RPMI8226 (cell line): ENCODE measurements around the gene CD22.
"Not testable (repeated sequence)": the region's sequence is repeated elsewhere in the genome, so short reads cannot be mapped to it uniquely, and the experiment has no call there.

Experiments
- DNase-seq: peaks from one replicate; pipeline ENCODE4 v3.0.0-alpha.2; 2015

Gene CD22

DNA sequence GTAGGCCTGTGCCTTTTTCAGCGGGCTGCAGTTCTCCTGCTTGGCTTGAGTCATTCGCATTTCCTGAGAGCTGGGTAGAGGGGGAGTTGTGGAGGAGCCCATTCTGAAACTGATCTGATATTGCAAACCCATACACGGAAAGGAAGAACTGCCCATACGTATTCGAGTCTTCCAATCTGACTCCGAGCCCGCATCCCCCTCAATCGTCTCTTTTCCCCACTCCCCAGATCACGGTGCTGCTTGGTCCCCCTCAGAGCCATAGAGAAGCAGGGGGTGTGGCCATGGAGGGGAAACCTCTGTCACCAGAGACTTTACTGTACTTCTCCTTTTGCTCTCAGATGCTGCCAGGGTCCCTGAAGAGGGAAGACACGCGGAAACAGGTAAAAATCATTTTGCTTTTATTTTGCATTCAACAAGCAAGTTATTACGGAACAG, at the start of gene CD22:
Gene CD22, plus strand, starts transcription at position 337 of the 435 bp plus-strand sequence. CDS start 2,854 bp downstream, outside the sequence.
- DNase-seq: no peak

DNA sequence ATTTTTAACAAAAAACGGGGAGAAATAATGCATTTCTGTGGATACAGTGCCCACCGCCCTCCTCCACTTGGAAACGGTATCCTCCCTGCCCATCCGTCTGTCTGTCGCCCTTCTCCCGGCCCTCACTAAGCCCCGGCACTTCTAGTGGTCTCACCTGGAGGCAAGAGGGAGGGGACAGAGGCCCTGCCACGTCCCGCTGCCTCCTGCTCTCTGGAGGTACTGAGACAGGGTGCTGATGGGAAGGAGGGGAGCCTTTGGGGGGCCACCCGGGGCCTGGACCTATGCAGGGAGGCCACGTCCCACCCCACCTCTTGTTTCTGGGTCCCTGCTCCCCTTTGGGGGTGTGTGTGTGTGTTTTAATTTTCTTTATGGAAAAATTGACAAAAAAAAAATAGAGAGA, 49.6 kb upstream of the CD22 start:
- no peak for DNase-seq

DNA sequence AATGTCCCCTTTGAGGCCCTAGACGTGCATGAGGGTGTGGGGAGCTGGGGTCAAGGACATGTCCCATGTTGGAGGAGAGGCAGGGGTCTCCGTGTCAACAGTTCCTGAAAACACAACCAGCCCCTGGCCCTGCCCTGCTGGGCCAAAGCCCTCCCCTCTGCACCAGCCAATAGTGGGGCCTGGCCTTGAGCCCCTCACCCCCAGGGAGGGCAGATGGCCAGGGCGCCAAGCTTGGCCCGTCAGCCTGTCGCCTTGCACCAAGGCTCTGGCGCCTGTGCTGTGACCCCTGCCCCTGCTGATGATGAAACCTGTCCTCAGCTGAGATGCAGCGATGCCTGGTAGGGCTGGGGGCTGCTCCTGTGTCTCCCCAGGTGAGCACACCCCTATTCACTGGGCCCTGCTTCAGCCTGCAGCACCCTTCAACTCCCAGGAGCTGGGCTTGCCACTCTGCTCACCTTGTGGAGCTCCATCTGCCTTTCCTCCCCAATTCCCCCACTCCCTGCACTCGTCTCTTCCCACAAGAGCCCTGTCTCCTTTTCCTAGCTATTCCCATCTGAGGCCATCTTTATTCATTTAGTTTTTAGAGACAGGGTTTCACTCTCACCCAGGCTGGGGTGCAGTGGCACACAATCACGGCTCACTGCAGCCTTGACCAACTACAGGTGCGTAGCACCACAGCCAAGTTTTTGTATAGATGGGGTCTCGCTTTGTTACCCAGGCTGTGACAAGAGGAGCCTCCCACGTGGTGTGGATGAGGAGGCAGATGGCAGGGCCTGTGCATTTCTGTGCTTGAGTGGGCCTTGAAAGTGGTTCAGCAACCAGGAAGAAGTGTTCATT, 48.8 kb upstream of the CD22 start:
- no peak for DNase-seq

DNA sequence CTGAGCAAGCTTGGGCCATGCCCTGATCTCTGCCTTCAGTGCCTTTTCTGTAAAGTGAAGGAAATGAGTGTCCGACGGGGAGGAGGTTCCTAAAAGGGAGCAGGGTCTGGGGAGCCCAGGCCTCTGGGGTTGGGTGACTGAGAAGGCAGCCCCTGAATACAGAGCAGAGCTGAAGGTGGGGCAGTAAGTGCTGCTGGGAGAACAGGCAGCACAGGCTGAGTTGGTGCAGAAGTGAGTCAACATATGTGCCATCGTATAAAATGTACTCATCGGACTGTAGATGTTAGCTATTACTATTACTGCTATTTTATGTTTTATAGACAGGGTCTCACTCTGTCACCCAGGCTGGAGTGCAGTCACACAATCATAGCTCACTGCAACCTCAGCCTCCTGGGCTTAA, 47.7 kb upstream of the CD22 start:
- no peak for DNase-seq

DNA sequence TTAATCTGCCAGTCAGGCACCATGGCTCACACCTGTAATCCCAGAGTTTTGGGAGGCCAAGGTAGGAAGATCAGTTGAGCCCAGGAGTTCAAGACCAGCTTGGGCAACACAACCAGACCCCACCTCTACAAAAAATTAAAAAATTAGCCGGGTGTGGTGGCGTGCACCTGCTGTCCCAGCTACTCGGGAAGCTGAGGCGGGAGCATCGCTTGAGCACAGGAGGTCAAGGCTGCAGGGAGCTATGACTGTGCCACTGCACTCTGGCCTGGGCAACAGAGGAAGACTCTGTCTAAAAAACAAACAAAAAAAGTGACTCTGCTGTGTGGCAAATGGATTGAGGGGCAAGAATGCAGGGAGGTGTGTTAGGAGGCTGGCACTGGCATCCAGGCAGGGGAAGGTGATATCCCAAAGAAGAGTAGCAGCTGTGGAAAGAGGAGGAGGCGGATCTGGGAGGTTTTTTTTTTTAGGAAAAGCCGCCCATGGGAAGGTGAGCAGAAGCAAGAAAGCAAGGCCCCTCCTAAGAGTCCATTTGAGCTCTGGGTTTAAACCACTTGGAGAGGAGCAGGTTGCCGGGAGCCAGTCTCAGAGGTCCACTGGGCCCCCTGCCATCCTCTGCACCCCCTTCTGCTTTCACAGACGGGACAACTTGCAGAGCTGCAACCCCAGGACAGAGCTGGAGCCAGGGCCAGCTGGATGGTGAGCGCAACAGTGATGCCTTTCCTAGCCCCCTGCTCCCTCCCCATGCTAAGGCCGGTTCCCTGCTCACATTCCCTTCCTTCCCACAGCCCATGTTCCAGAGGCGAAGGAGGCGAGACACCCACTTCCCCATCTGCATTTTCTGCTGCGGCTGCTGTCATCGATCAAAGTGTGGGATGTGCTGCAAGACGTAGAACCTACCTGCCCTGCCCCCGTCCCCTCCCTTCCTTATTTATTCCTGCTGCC, 44.6 kb upstream of the CD22 start:
- no peak for DNase-seq

DNA sequence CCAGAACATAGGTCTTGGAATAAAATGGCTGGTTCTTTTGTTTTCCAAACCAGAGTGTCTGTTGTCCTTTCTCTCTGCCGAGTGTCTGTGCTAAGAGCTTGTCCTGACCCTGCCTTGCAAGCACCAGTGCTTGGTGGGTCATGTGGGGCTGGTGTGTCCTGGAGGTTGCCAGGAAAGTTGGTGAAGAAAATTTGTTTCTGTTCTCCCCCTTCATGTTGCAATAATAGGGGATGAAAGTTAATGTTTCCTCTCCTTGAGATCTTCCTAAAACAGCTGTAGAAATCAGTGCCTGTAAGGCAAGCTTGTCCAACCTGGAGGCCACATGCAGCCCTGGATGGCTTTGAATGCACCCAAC, 43.9 kb upstream of the CD22 start:
- no peak for DNase-seq

DNA sequence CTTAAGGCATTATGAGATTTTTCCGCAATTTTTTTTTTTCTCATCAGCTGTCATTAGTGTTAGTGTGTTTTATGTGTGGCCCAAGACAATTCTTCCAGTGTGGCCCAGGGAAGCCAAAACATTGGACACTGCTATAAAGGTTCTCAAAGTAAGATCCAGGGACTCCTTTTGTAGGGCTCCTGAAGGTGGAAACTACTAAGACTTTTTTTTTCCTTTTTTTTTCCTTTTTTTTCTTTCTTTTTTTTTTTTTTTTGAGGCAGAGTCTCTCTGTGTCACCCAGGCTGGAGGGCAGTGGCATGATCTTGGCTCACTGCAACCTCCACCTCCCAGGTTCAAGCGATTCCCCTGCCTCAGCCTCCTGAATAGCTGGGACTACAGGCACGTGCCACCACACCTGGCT, 43.5 kb upstream of the CD22 start:
- DNase-seq: not testable (repeated sequence)

DNA sequence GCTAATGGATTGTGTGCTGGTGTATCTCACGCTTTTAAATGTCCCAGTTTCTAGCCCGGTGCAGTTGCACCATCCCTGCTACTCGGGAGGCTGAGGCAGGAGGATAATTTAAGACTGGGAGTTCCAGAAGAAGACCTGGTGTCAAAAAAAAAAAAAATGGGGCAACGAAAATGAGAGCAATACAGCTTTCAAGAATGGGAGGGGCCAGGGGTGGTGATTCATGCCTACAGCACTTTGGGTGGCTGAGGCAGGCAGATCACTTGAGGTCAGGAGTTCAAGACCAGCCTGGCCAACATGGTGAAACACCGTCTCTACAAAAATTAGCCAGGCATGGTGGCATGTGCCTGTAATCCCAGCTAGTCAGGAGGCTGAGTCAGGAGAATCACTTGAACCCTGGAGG, 42.9 kb upstream of the CD22 start:
- DNase-seq: peak; percentile 32

DNA sequence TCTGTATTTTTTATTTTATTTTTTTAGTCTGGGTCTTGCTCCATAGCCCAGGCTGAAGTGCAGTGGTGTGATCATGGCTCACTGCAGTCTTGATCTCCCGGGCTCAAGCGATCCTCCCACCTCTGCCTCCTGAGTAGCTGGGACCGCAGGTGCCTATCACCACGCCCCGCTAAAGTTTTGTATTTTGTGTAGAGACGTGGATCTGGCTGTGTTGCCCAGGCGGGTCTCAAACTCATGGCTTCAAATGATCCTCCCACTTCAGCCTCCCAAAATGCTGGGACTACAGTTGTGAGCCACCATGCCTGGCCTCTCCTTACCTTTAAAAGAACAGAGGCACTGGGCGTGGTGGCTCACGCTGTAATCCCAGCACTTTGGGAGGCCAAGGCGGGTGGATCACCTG, 41.3 kb upstream of the CD22 start:
- no peak for DNase-seq

DNA sequence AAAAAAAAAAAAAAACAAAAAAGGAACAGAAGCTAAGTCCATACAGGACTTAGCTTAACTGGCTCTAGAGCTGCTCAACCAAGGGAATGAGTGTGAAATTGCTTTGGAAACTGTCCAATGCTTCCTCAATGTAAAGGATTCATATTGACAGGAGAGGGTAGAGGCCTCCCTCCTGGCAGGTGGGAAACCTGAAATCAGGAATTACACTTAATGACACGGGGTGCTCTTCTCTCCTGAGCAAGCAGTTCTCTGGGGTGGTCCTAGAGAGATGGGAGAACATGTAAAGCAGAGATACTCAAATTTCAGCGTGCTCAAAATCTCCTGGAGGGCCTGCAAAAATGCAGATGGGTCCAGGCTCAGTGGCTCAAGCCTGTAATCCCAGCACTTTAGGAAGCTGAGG, 40.7 kb upstream of the CD22 start:
- DNase-seq: no peak

DNA sequence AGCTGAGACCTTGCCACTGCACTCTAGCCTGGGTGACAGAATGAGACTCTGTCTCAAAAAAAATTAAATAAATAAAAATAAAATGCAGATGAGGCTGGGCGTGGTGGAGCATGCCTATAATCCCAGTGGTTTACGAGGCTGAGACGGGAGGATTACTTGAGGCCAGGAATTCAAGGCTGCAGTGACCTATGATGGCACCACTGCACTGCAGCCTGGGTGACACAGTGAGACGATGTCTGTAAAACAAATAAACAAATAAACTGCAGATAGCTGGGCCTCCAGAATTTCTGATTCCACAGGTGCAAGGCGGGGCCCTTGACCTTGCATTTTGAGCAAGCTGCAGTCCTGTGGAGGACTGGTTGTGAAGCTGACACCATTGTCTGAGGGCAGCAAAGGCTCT, 40.1 kb upstream of the CD22 start:
- DNase-seq: no peak

DNA sequence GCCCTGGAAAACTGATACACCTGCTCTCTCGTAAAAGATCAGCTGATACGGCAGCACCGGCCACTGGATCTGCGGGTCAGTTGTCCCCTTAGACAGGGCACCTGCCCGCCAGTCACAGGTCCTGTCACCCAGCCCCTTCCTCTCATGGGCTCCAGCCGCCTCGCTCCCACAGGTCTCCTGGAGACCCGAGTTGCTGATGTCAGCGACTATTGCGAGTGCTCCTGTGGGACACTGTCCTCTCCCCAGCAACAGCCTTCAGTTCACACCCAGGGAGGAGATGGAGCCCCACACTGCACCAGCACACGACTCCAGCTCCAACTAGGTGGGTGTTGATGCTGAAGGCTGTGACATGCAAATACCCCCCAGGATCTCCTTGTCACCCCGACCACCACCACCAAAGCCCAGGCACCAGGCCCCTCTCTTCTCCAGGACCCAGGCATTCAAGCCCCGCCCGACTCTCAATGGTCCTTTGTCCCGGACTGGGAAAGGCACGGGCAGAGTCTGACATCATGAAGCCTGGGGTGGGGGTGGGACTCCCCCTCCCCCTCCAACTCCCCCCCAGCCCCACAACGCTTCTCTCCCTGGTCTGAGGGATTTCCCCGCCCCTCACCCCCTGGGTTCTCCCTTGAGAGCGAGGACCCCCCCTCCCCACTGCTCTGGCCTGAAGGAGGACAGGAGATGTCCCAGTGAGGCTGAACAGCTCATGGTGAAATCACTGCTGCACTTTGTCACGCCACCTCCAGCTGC, 38.4 kb upstream of the CD22 start:
- no peak for DNase-seq

DNA sequence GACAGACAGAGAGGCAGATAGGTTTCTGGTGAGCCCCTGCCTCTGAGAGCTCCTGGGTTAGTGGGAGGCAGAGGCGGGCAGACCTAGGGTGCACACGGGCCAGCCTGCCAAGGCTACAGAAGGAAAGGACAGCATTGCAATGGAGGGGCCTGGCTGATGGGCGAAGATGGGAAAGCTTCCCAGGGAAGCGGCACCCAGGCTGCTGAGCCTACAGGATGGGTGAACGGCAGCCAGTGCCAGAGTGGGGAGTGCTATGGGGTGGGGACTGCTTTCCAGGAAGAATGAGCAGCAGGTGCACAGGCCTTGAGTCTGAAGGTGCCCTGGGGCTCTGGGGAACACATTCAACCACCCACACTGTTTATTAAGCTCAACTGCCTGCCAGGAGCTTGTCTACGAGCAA, 37.7 kb upstream of the CD22 start:
- DNase-seq: no peak

DNA sequence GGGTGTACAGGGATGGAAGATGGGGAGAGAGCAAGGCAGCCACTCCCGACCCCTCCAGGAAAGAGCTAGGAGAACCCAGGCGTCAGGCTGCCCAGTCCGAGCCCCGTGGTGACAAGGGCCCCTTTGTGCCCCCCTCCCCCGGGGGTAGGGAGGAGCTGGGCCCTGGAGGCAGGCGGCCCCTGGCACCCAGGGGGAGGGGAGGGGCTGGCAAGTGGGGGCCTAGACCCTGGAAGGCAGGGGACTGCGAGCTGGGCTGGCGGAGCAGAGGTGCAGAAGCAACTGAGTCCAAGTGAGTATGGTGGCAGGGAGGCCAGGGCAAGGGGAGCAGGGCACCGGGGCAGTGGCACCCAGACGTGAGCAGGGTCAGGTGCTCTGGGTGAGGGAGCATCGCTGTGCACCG, 37.1 kb upstream of the CD22 start, which contains the start of gene MAG:
Gene MAG, plus strand, starts transcription at position 246 of the 400 bp plus-strand sequence. CDS start 3,248 bp downstream, outside the sequence.
- no peak for DNase-seq

DNA sequence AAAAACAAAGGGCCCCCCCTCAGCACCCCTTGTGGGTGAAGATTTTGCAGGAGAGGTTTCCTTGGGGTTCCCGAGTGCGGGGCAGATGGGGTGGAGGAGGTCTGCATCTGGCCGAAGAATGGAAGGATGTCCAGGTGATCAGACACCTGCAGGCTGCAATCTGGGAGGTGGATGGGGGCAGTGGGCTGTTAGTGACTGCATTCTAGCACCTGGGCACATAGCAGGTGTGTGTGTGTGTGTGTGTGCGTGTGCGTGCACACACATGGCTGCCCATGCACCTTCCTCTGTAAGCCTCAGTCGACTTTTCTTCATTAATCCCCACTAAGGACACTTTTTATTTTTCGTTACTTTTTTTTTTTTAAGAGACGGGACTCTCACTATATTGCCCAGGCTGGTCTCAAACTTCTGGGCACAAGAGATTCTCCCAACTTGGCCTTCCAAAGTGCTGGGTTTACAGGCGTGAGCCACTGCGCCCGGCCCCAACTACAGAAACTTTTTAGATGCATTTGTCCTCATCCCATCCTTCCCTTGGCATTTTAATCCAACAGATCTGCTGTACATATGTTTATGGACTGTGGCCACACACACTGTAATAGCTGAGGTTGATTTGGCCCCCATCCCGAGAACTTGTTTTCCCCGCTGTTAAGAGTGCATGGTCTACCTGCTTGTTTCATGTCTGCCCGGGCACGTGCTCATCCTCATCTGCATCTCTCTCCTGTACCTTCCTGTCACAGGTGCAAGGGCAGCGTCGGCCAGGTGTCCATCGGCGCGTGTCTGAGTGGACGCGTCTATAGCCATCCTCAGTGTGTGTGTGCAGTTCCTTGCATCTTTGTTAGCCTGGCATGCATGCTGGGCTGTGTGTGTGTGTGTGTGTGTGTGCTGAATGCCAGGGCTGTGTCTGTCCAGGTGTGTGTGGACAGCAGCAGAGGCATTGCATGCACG, 36.3 kb upstream of the CD22 start:
- DNase-seq: peak; percentile 61

DNA sequence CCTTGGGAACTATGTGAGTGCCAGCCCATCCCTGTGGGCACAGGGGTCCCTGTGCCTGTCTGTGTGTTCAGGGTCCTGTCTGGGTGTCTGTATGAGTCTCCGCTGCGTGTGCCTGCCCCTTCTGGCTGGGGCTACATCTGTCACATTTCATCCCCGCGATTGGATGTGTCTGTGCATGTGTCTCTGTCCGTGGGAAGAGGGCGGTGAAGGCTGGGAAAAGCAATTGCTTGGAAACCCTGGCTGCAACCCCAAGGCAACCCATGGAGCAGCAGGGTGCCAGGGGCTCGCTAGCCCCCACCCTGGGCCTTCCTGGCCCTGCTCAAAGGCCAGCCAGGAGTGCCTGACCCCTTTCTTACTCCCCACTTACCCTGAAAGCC, 35.6 kb upstream of the CD22 start:
- DNase-seq: no peak

DNA sequence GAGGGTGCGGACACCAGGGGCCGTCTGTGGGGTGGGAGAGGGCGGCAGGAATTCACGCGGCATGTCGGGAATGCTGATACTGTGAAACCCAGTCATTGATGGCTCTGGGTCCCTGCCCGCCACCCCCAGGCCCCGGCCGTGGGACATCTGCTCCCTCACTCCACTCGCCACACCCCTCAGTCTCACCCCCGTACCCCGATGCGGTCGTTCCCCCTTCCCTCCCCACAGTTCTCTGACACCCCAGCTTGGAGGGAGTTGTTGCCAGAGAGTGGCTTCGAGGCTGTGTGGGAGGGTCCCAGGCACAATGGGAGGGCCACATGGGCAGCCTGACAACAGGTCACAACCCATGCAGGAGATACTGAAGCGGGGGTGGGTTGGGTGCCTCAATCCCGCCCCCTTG, 35.2 kb upstream of the CD22 start:
- DNase-seq: no peak

DNA sequence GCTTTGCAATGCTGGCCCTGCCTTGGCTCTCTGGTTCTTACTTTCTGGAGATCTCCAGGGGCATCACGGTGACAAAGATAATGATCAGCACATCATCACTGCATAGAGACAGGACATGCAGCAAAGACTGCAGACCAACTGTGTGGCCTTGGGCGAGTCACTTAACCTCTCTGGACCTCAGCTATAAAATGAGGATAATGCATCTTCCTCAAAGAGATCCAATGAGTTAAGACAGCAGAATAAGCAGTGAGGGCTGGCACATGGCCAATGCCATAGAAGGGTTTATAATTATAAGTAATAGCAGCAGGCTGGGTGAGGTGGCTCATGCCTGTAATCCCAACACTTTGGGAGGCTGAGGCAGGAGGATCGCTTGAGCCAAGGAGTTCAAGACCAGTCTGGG, 34.7 kb upstream of the CD22 start:
- DNase-seq: peak; percentile 45

DNA sequence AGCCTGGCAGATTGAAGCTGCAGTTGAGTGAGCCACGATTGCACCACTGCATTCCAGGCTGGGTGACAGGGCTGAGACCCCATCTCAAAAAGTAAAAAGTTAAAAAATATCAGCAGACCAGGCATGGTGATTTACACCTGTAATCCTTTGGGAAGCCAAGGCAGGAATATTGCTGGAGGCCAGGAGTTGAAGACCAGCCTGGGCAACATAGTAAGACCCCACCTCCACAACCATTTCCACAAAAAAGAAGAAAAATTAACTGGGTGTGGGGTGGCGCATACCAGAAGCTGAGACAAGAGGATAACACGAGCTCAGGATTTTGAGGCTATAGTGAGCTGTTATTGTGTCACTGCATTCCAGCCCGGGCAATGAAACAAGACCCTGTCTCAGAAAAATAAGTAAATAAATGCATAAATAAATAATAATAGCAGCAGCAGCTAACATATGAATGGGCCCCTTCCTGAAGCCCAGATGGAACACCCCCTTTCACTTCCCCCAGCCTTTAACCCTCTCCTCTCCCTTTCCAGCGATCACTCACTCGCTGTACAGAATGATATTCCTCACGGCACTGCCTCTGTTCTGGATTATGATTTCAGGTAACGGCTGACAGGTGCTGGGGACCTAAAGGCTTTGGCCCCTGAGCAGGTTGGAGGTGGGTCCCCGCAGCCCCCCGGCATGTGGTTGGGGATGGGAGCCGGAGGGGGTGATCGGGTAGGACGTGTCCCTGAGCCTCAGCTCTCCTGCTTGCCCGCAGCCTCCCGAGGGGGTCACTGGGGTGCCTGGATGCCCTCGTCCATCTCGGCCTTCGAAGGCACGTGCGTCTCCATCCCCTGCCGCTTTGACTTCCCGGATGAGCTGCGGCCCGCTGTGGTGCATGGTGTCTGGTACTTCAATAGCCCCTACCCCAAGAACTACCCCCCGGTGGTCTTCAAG, 33.9 kb upstream of the CD22 start:
- DNase-seq: no peak

DNA sequence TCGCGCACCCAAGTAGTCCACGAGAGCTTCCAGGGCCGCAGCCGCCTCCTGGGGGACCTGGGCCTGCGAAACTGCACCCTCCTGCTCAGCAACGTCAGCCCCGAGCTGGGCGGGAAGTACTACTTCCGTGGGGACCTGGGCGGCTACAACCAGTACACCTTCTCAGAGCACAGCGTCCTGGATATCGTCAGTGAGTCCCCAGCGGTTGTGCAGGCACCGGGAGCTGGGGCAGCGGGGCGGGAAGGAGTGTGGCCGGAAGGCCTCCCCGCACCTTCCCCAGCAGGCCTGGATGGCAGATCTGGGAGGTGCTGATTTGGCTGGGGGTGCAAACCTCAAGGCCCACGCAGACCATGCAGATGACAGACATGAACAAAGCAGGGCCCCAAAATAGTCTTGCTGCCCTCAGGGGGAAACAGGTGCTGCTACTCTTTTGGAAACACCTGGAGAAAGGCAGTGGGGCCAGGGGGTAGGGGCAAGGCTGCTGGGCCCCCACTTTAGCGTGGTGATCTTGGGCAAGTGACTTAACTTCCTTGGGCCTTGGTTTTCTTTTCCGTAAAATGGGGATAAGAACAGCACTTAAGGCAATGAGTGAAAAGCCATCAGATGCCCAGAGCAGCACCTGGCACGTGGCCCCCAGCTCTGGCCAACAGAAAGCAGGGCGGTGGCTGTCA, 33.1 kb upstream of the CD22 start:
- DNase-seq: peak; percentile 77
